AG08395 (cell line): ENCODE data around the gene EIF4G3.
"Not testable (repeated sequence)": the region's sequence is repeated elsewhere in the genome, so short reads cannot be mapped to it uniquely, and the experiment has no call there.

Experiments used
- DNase-seq: peaks from one replicate; pipeline ENCODE4 v3.0.0; 2012; ENCODE audit warnings: mixed read lengths, low spot score

Gene EIF4G3

GRCh38 chr1:21065851-21066250 lies 110.8 kb downstream of the EIF4G3 start:
- DNase-seq = no peak

GRCh38 chr1:21064057-21064456 lies 112.6 kb downstream of the EIF4G3 start:
- DNase-seq = no peak

GRCh38 chr1:21060523-21060922 lies 116.2 kb downstream of the EIF4G3 start:
- no peak for DNase-seq

GRCh38 chr1:21059021-21059420 lies 117.7 kb downstream of the EIF4G3 start:
- DNase-seq = no peak

GRCh38 chr1:21058035-21058793 lies 118.5 kb downstream of the EIF4G3 start:
- no peak for DNase-seq

GRCh38 chr1:21053189-21053928 lies 123.3 kb downstream of the EIF4G3 start:
- not testable (repeated sequence) for DNase-seq

- no peak for DNase-seq
Observed at GRCh38 chr1:21052034-21052433, 124.7 kb downstream of the EIF4G3 start.

- DNase-seq = no peak
Observed at GRCh38 chr1:21051177-21051825, 125.4 kb downstream of the EIF4G3 start.

- DNase-seq = peak; percentile 5
Observed at GRCh38 chr1:21050031-21050430, 126.7 kb downstream of the EIF4G3 start.

- DNase-seq = no peak
Observed at GRCh38 chr1:21048462-21048861, 128.2 kb downstream of the EIF4G3 start.

- DNase-seq = no peak
Observed at GRCh38 chr1:21046132-21046531, 130.6 kb downstream of the EIF4G3 start.

- DNase-seq = peak; percentile 32
Observed at GRCh38 chr1:21045351-21045750, 131.3 kb downstream of the EIF4G3 start.

GRCh38 chr1:21042929-21043605 lies 133.6 kb downstream of the EIF4G3 start:
- DNase-seq = peak; percentile 25

GRCh38 chr1:21041541-21041940 lies 135.2 kb downstream of the EIF4G3 start:
- DNase-seq = no peak

- DNase-seq = no peak
Observed at GRCh38 chr1:21037091-21037490, 139.6 kb downstream of the EIF4G3 start.

GRCh38 chr1:21035794-21036193 lies 140.9 kb downstream of the EIF4G3 start:
- DNase-seq = no peak

- no peak for DNase-seq
Observed at GRCh38 chr1:21034725-21035628, 141.7 kb downstream of the EIF4G3 start.

GRCh38 chr1:21032741-21033140 lies 144.0 kb downstream of the EIF4G3 start:
- no peak for DNase-seq

GRCh38 chr1:21030181-21030580 lies 146.5 kb downstream of the EIF4G3 start:
- no peak for DNase-seq

GRCh38 chr1:21028520-21029145 lies 148.1 kb downstream of the EIF4G3 start:
- DNase-seq = no peak

- DNase-seq = no peak
Observed at GRCh38 chr1:21027805-21028204, 148.9 kb downstream of the EIF4G3 start.
